AG04450 (cell line): ENCODE results near the gene TAMM41. TPM values are rescaled to one million over a fixed set of nuclear protein-coding genes. Genes with fewer than 3 reads are reported as not detected.

Experiments
- polyA plus RNA-seq: library from polyadenylated mRNA; depleted of rRNA; stranded (reverse); fragments of >200 nt; gene quantifications from 2 replicates; pipeline ENCODE4 v1.2.3, GENCODE V29; 2011; rRNA removed
- small RNA-seq: library from RNA; depleted of rRNA; stranded (forward); fragments of <200 nt; gene quantifications from one replicate; pipeline ENCODE3, GENCODE V24; 2012; ENCODE audit warnings: low read depth; ENCODE audit not compliant: insufficient read length

Gene TAMM41
- polyA plus RNA-seq, 1 experiment, result 12.7 TPM

Small RNA genes within 50 kb of the gene (small RNA-seq; reads per million reads assigned to genes)
- gene CYCSP12, result not detected

Other genes with a start within 250 kb of the TAMM41 start
- 27.6 and 30.5 TPM in 2 replicates for gene VGLL4, start 203.0 kb downstream of the TAMM41 start, polyA plus RNA-seq
- gene SYN2, start 157.5 kb upstream of the TAMM41 start, polyA plus RNA-seq, result 0.02 and 0.04 TPM in 2 replicates